ENCODE data around the gene COL23A1.
"Not testable (repeated sequence)": the region's sequence is repeated elsewhere in the genome, so short reads cannot be mapped to it uniquely, and the experiment has no call there.

COL23A1 gene

DNA sequence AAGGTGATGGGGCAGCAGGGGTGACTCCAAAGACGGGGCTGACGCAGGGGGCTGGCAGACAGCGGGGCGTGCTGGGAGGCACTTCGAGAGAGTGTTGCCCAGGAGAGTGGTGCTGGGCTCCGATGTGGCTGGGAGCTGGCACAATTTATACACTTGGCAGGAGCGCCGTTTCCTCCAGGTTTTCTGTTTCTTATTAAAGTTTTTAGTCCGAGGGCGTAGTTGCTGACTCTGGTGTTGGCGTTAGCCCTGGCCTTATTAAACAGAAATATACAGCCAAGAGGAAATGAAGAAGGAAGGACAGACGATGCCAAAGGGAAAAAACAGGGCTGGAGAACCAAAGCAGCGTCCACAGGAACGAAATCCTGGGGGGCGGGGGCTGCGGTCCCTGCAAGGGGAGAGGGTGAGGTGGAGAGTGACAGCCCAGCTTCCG lies 218.0 kb downstream of the COL23A1 start:
- TF ChIP-seq CTCF (IDR thresholded peaks at IDR 0.05) = no peak
- H3K4me3 ChIP-seq = no peak overlapping the region
- no peaks in the 10 kb centered on the region for H3K36me3 ChIP-seq
- DNase-seq = no peak
- no peak overlapping the region for H3K27ac ChIP-seq
- no peaks in the 10 kb centered on the region for H3K9me3 ChIP-seq
- intact Hi-C loops (cut with DNase I; ENCODE audit: low total_unique reads) = no loop called here
- peaks cover 0 to 44% of the 10 kb centered on the region in 2 donors for H3K27me3 ChIP-seq
- H3K4me1 ChIP-seq = peaks cover 0 to 13% (median 6%) of the 10 kb centered on the region in 4 donors

DNA sequence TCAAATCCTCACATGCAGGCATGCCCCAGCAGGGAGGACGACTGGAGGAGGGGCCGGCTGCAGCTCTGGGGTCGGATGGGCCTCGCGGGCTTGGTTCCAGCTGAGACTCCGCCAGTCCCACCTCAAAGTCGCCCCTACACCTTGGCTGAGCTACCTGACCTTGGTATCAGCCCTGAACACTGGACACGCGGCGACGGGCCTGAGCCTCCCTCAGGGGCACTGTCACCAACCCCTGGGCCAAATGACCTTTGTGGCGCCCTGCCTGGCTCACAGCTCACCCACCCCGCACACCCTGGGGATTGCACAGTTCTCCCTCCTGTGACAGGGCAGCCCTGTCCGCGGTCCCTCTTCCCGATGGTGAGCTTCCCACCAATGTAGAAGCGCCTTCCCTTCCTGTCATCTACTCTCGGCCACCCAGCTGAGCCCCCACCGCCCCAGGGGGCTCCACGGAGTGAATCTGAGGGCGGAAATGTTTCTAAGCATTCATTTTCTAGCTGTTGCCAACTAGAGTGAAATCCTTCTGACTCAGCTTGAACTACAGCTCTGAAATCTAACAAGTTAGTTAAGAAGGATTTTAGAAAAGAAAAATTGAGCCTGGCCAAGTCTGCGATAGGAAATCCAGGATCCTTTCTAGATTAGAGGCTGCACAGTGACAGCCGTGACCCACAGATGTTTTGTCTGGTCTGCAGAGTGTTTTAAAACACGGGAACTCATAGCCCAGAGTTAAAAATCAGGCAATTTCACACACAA lies 218.7 kb downstream of the COL23A1 start:
- Histone ChIP-seq H3K27ac (no peak overlapping the region), H3K36me3 (no peaks in the 10 kb centered on the region), H3K4me1 (peaks cover 0 to 13% (median 6%) of the 10 kb centered on the region in 4 donors), H3K27me3 (peaks cover 0 to 42% of the 10 kb centered on the region in 2 donors), H3K9me3 (no peaks in the 10 kb centered on the region), H3K4me3 (no peak overlapping the region)
- TF ChIP-seq CTCF (IDR thresholded peaks at IDR 0.05) = no peak
- intact Hi-C loops (cut with DNase I; ENCODE audit: low total_unique reads) = no loop called here
- no peak for DNase-seq

GRCh38 chr5:178370102-178370501 lies 220.1 kb downstream of the COL23A1 start:
- DNase-seq = no peak
- H3K36me3 ChIP-seq = no peaks in the 10 kb centered on the region
- H3K4me3 ChIP-seq = no peak overlapping the region
- no peak overlapping the region for H3K27ac ChIP-seq
- intact Hi-C loops (cut with DNase I; ENCODE audit: low total_unique reads) = no loop called here
- H3K27me3 ChIP-seq = peaks cover 0 to 45% of the 10 kb centered on the region in 2 donors
- H3K4me1 ChIP-seq = peaks cover 0 to 13% (median 6%) of the 10 kb centered on the region in 4 donors
- no peak for TF ChIP-seq CTCF (IDR thresholded peaks at IDR 0.05)
- no peaks in the 10 kb centered on the region for H3K9me3 ChIP-seq

- intact Hi-C loops (cut with DNase I; ENCODE audit: low total_unique reads); H3K27ac ChIP-seq; H3K9me3 ChIP-seq; H3K4me3 ChIP-seq; H3K36me3 ChIP-seq; DNase-seq: not testable (repeated sequence)
- Histone ChIP-seq H3K27me3 (peaks cover 0 to 44% of the 10 kb centered on the region in 2 donors), H3K4me1 (peaks cover 0 to 13% (median 6%) of the 10 kb centered on the region in 4 donors)
These were observed 220.7 kb downstream of the COL23A1 start for GRCh38 chr5:178369469-178369868.

GRCh38 chr5:178368716-178369300 lies 221.4 kb downstream of the COL23A1 start:
- Histone ChIP-seq H3K27me3 (peaks cover 0 to 39% of the 10 kb centered on the region in 2 donors), H3K9me3 (no peaks in the 10 kb centered on the region), H3K27ac (no peak overlapping the region), H3K4me3 (no peak overlapping the region), H3K4me1 (peaks cover 0 to 13% (median 6%) of the 10 kb centered on the region in 4 donors), H3K36me3 (no peaks in the 10 kb centered on the region)
- no peak for TF ChIP-seq CTCF (IDR thresholded peaks at IDR 0.05)
- intact Hi-C loops (cut with DNase I; ENCODE audit: low total_unique reads) = no loop called here
- DNase-seq = no peak

GRCh38 chr5:178368274-178368673 lies 221.9 kb downstream of the COL23A1 start:
- H3K4me3 ChIP-seq = no peak overlapping the region
- no peaks in the 10 kb centered on the region for H3K36me3 ChIP-seq
- peaks cover 0 to 34% of the 10 kb centered on the region in 2 donors for H3K27me3 ChIP-seq
- no peaks in the 10 kb centered on the region for H3K9me3 ChIP-seq
- TF ChIP-seq CTCF (IDR thresholded peaks at IDR 0.05) = no peak
- no peak for DNase-seq
- peaks cover 0 to 13% (median 6%) of the 10 kb centered on the region in 4 donors for H3K4me1 ChIP-seq
- intact Hi-C loops (cut with DNase I; ENCODE audit: low total_unique reads) = no loop called here
- no peak overlapping the region for H3K27ac ChIP-seq

All from tibial artery (tissue), 4 donors.